GM12801 (cell line): ENCODE results near the gene MTMR6.

ENCODE experiments used
- CTCF ChIP-seq: IDR thresholded peaks from one replicate; pipeline ENCODE4 v1.5.1; 2011; ENCODE audit warnings: control low read depth; ENCODE audit not compliant: insufficient read length; ENCODE audit errors: extremely low read depth

Gene MTMR6

GRCh38 chr13:25286969-25287961, at the start of gene MTMR6:
TSS of gene MTMR6 (minus strand) at chr13:25287488. CDS start at chr13:25287247, 241 bp downstream.
- TF ChIP-seq CTCF = no peak

GRCh38 chr13:25335856-25336255, 48.6 kb upstream of the MTMR6 start:
- TF ChIP-seq CTCF = no peak

DNA sequence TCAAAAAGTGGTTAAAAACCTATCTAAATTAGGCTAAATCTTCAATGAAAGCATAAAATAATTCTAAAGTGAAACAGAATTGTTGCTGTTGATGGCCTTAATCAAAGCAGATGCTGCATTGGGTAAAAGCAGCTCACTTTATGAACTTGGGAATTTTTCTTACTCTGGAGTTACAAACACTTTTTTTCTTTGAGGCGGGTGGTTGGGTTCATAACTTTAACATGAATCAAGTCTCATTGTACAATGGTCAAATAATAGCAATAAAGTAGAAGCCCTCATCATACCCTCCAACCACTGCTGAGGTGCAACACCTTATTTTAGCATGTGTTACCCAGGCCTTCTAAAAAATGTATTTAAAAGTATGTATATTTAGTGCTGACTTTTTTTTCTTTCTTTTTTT, 43.3 kb upstream of the MTMR6 start:
- TF ChIP-seq CTCF = no peak

DNA sequence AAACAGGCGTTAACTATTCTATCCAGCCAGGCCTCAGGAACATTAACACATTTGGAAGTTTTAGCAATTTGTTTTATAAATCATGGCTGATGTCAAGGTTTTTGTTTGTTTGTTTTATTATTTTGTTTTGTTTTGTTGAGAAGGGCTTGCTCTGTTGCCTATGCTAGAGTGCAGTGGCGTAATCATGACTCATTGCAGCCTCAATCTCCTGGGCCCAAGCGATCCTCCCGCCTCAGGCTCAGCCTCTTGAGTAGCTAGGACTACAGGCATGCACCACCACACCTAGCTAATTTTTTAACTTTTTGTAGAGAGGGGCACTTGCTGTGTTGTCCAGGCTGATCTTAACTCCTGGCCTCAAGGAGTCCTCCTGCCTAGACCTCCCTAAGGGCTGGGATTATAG, 42.4 kb upstream of the MTMR6 start:
- TF ChIP-seq CTCF = no peak

DNA sequence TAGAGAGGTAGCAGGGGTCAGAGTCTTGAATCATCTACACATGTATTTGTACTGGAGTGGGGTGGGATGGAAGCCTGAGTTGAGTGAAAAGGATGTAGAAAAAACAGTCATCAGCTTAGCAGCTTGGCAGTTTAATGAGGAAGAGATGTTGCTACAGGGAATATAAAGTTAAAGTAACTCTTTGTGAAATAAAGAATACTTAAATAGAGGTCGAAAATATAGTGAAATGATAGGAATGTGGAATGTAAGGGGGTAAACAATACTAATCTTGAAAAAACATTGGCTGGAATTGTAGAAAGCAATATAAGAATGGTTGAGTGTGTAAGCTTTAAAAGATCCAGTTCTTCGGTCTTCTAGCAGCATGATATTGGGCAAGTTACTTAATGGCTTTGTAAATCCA, 36.8 kb upstream of the MTMR6 start:
- TF ChIP-seq CTCF = no peak

DNA sequence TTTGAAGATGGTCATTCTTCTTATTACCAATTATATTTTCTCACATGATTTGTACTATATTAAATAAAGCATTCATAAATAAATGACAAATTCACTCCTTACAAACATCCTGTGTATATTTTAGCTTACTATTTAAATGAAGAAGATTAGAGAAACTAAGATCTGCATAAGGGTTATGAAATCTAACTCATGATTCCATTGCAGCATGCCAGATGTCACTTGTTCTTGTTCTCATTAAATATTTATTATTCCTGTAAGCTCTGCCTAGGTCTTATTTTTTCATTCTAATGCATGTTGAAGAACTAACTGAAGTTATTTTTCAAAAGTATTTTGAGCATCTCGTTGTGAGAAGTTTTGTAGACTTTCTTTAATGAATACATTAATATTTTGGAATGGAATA, 32.5 kb upstream of the MTMR6 start:
- TF ChIP-seq CTCF = no peak

DNA sequence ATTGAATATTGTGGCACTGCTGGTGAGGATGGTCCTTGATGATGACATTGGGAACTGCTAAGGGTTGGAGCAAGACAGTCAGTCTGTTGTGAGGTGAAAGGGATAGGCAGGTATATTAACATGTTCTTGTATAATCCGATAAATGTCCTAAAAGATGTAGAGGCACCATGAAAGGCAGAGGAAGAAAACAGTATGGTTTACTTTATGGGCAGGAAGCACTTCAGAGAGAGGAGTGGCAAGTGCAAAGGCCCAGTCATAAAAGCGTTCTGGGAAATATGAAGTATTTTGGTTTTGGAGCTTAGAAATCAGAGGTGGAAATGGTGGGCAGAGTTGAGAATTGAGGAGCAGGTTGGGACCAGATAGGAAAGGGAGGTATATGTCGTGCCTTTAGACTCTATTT, 23.6 kb upstream of the MTMR6 start:
- TF ChIP-seq CTCF = no peak
